ENCODE results near the gene ASCC3. TPM values are rescaled to one million over a fixed set of nuclear protein-coding genes. Genes with fewer than 3 reads are reported as not detected.

ASCC3 gene
- total RNA-seq, 1 experiment from 2014 or later: 32.2 TPM

DNA sequence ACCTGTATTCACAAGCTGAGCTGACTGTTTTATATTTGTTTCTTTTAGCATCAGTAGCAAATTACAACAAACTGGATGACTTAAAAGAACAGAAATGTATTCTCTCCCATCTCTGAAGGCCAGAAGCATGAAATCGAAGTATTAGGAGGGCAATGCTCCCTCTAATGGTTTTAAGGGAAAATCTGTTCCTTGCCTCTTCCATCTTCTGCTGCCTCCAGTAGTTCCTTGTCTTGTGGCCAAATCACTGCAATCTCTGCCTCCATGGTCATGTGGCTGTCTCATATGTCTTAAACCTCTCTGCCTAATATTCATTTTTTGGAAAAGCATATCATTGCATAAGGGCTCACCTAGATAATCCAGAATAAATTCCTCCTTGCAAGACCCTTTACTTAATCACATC, 25.2 kb upstream of the ASCC3 start:
- H3K27me3 ChIP-seq (replicated peaks; ENCODE audit: insufficient read depth, low read depth, low read length, poor library complexity): no peaks in the 10 kb centered on the region
- no TSS peak for BruUV-seq (replicated peaks)
- H3K4me3 ChIP-seq (ENCODE audit: low read depth, low read length, poor library complexity, severe bottlenecking): no peak overlapping the region
- no peak for TF ChIP-seq EZH2 (IDR thresholded peaks at IDR 0.05; ENCODE audit: borderline replicate concordance, low read depth, low read length, poor library complexity, severe bottlenecking)
- TF ChIP-seq, protein P1, sequence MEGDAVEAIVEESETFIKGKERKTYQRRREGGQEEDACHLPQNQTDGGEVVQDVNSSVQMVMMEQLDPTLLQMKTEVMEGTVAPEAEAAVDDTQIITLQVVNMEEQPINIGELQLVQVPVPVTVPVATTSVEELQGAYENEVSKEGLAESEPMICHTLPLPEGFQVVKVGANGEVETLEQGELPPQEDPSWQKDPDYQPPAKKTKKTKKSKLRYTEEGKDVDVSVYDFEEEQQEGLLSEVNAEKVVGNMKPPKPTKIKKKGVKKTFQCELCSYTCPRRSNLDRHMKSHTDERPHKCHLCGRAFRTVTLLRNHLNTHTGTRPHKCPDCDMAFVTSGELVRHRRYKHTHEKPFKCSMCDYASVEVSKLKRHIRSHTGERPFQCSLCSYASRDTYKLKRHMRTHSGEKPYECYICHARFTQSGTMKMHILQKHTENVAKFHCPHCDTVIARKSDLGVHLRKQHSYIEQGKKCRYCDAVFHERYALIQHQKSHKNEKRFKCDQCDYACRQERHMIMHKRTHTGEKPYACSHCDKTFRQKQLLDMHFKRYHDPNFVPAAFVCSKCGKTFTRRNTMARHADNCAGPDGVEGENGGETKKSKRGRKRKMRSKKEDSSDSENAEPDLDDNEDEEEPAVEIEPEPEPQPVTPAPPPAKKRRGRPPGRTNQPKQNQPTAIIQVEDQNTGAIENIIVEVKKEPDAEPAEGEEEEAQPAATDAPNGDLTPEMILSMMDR (conservative IDR thresholded peaks at IDR 0.05; ENCODE audit: low read depth, low read length): no peak
- intact Hi-C loops (cut with micrococcal nuclease; ENCODE audit: unreplicated experiment): no loop called here
- H3K9me3 ChIP-seq (ENCODE audit: low read depth, low read length, poor library complexity, severe bottlenecking): no peaks in the 10 kb centered on the region
- ChIA-PET POLR2A (ENCODE audit: low non-redundant PET) (no interaction called here), CTCF (no interaction called here)
- no peaks in the 10 kb centered on the region for H3K36me3 ChIP-seq (ENCODE audit: insufficient read depth, low read length, poor library complexity, severe bottlenecking)
- H3K4me1 ChIP-seq (ENCODE audit: insufficient read depth, low read length, poor library complexity, severe bottlenecking): no peaks in the 10 kb centered on the region
- H3K27ac ChIP-seq (ENCODE audit: low read depth, low read length, poor library complexity, severe bottlenecking): no peak overlapping the region
- no peak for DNase-seq (ENCODE audit: low spot score)

DNA sequence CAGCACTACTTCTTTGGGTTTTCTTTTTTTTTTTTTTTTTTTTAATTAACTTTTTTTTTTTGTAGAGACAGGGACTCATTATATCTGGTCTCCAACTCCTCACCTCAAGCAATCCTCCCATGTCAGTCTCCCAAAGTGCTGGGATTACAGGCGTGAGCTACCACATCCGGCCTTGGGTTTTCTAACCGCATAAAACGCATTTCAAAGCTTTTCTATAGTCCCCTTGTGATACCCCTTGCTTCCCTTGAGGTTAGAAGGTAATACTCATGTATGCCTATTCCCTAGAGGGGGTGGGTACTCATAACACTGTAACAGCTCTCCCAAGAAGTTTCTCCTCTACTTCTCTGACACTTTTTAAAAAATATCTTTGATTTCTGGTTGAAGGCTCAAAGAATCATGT, 23.9 kb upstream of the ASCC3 start:
- ChIA-PET POLR2A (ENCODE audit: low non-redundant PET) (no interaction called here), CTCF (no interaction called here)
- Histone ChIP-seq H3K4me1 (ENCODE audit: insufficient read depth, low read length, poor library complexity, severe bottlenecking) (no peaks in the 10 kb centered on the region), H3K27me3 (replicated peaks; ENCODE audit: insufficient read depth, low read depth, low read length, poor library complexity) (no peaks in the 10 kb centered on the region), H3K27ac (ENCODE audit: low read depth, low read length, poor library complexity, severe bottlenecking) (no peak overlapping the region), H3K4me3 (ENCODE audit: low read depth, low read length, poor library complexity, severe bottlenecking) (no peak overlapping the region), H3K9me3 (ENCODE audit: low read depth, low read length, poor library complexity, severe bottlenecking) (no peaks in the 10 kb centered on the region), H3K36me3 (ENCODE audit: insufficient read depth, low read length, poor library complexity, severe bottlenecking) (no peaks in the 10 kb centered on the region)
- TF ChIP-seq, protein P1 (conservative IDR thresholded peaks at IDR 0.05; ENCODE audit: low read depth, low read length): no peak
- no peak for TF ChIP-seq EZH2 (IDR thresholded peaks at IDR 0.05; ENCODE audit: borderline replicate concordance, low read depth, low read length, poor library complexity, severe bottlenecking)
- DNase-seq (ENCODE audit: low spot score): no peak
- intact Hi-C loops (cut with micrococcal nuclease; ENCODE audit: unreplicated experiment): no loop called here
- BruUV-seq (replicated peaks): no TSS peak

DNA sequence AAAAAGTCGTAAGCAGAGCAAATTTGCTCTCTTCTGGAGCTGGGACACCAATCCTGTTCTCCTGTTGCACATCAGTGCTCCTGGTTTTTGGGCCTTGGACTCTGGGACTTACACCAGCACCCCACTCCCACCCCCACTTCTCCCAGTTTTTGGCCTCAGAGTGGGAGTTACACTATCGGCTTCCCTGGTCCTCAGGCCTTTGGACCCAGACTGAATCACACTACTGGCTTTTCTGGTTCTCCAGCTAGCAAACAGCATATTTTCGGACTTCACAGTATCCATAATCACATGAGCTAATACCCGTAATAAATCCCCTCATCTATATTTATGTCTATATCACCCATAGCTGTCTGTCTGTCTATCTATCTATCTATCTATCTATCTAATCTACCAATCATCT, 23.2 kb upstream of the ASCC3 start:
- Histone ChIP-seq H3K4me3 (ENCODE audit: low read depth, low read length, poor library complexity, severe bottlenecking) (no peak overlapping the region), H3K27me3 (replicated peaks; ENCODE audit: insufficient read depth, low read depth, low read length, poor library complexity) (no peaks in the 10 kb centered on the region), H3K9me3 (ENCODE audit: low read depth, low read length, poor library complexity, severe bottlenecking) (no peaks in the 10 kb centered on the region), H3K4me1 (ENCODE audit: insufficient read depth, low read length, poor library complexity, severe bottlenecking) (no peaks in the 10 kb centered on the region), H3K36me3 (ENCODE audit: insufficient read depth, low read length, poor library complexity, severe bottlenecking) (no peaks in the 10 kb centered on the region), H3K27ac (ENCODE audit: low read depth, low read length, poor library complexity, severe bottlenecking) (no peak overlapping the region)
- CTCF ChIA-PET: no interaction called here
- POLR2A ChIA-PET (ENCODE audit: low non-redundant PET): no interaction called here
- DNase-seq (ENCODE audit: low spot score): no peak
- intact Hi-C loops (cut with micrococcal nuclease; ENCODE audit: unreplicated experiment): no loop called here
- no TSS peak for BruUV-seq (replicated peaks)
- no peak for TF ChIP-seq EZH2 (IDR thresholded peaks at IDR 0.05; ENCODE audit: borderline replicate concordance, low read depth, low read length, poor library complexity, severe bottlenecking)
- TF ChIP-seq, protein P1 (conservative IDR thresholded peaks at IDR 0.05; ENCODE audit: low read depth, low read length): no peak
